ENCODE data around the gene BRS3.

DNA sequence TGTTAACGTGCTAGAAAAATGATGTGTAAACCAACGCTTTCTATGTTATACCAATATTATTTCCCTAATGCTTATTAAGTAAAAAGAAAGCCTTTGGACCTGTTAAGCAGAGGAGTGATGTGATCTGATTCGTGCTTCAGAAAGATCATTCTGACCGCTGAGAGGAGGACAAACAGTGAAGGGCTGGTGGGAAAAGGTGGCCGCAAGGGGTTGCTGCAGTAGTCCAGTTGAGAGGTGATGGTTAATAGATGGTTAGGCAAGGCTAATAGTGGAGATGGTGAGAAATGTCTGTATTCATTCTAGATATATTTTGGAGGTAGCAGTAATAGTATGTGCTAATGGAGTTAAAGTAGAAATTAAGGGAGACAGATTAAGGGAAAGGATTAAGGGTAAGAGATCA is 31.3 kb downstream of the BRS3 start:
- TF ChIP-seq, protein P1, sequence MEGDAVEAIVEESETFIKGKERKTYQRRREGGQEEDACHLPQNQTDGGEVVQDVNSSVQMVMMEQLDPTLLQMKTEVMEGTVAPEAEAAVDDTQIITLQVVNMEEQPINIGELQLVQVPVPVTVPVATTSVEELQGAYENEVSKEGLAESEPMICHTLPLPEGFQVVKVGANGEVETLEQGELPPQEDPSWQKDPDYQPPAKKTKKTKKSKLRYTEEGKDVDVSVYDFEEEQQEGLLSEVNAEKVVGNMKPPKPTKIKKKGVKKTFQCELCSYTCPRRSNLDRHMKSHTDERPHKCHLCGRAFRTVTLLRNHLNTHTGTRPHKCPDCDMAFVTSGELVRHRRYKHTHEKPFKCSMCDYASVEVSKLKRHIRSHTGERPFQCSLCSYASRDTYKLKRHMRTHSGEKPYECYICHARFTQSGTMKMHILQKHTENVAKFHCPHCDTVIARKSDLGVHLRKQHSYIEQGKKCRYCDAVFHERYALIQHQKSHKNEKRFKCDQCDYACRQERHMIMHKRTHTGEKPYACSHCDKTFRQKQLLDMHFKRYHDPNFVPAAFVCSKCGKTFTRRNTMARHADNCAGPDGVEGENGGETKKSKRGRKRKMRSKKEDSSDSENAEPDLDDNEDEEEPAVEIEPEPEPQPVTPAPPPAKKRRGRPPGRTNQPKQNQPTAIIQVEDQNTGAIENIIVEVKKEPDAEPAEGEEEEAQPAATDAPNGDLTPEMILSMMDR (IDR thresholded peaks at IDR 0.05): no peak
- TF ChIP-seq EP300 (IDR thresholded peaks at IDR 0.05) (no peak), POLR2A (IDR thresholded peaks at IDR 0.05; ENCODE audit: low read depth) (no peak), POLR2AphosphoS5 (IDR thresholded peaks at IDR 0.05) (no peak)

Measured in esophagus muscularis mucosa (tissue), 4 donors.